H9 (cell line): ENCODE data around the gene PPM1M. TPM values are rescaled to one million over a fixed set of nuclear protein-coding genes. Genes with fewer than 3 reads are reported as not detected.
A peak's percentile ranks its signal among the peaks of the same experiment; 100 is the strongest.

Experiments
- DNase-seq: peaks from one replicate; pipeline ENCODE4 v3.0.0-alpha.2; 2017
- H2AFZ ChIP-seq: one replicate; pipeline ENCODE4 v1.6.1; 2013; ENCODE audit warnings: mild to moderate bottlenecking, low read length, control low read depth, moderate library complexity
- H2AK5ac ChIP-seq: 2 replicates; pipeline ENCODE4 v1.6.1; 2013; ENCODE audit warnings: low read length, control low read depth, mixed read lengths; ENCODE audit not compliant: insufficient read length
- H2BK120ac ChIP-seq: one replicate; pipeline ENCODE4 v1.6.1; 2013; ENCODE audit warnings: low read depth, mild to moderate bottlenecking, low read length, control low read depth, inconsistent platforms; ENCODE audit not compliant: poor library complexity, severe bottlenecking
- H2BK12ac ChIP-seq: 2 replicates; pipeline ENCODE4 v1.6.1; 2013; ENCODE audit warnings: low read length, control low read depth, mixed read lengths, low read depth; ENCODE audit not compliant: insufficient read length
- H2BK15ac ChIP-seq: 2 replicates; pipeline ENCODE4 v1.6.1; 2013; ENCODE audit warnings: low read depth, low read length, control low read depth
- H2BK20ac ChIP-seq: one replicate; pipeline ENCODE4 v1.6.1; 2013; ENCODE audit warnings: low read depth, mild to moderate bottlenecking, low read length, control low read depth, inconsistent platforms; ENCODE audit not compliant: poor library complexity, severe bottlenecking
- H2BK5ac ChIP-seq: 2 replicates; pipeline ENCODE4 v1.6.1; 2013; ENCODE audit warnings: low read length, control low read depth, mixed read lengths; ENCODE audit not compliant: insufficient read length
- H3K14ac ChIP-seq: 2 replicates; pipeline ENCODE4 v1.6.1; 2013; ENCODE audit warnings: low read length, control low read depth; ENCODE audit not compliant: insufficient read depth
- H3K18ac ChIP-seq: 2 replicates; pipeline ENCODE4 v1.6.1; 2013; ENCODE audit warnings: low read depth, mild to moderate bottlenecking, mixed read lengths, low read length, control low read depth; ENCODE audit not compliant: insufficient read length
- H3K23ac ChIP-seq: 2 replicates; pipeline ENCODE4 v1.6.1; 2013; ENCODE audit warnings: low read length, control low read depth, mixed read lengths, low read depth; ENCODE audit not compliant: insufficient read length
- H3K23me2 ChIP-seq: 2 replicates; pipeline ENCODE4 v1.6.1; 2013; ENCODE audit warnings: low read depth, mild to moderate bottlenecking, mixed read lengths, low read length, control low read depth; ENCODE audit not compliant: insufficient read length, poor library complexity, severe bottlenecking
- H3K27ac ChIP-seq: 2 replicates; pipeline ENCODE4 v1.5.1; 2013; ENCODE audit warnings: low read length, control low read depth, mixed read lengths, low read depth; ENCODE audit not compliant: insufficient read length
- H3K27me3 ChIP-seq: 2 replicates; pipeline ENCODE4 v1.6.1; 2013; ENCODE audit warnings: low read length, control low read depth, inconsistent platforms; ENCODE audit not compliant: insufficient read depth
- H3K4ac ChIP-seq: 2 replicates; pipeline ENCODE4 v1.6.1; 2013; ENCODE audit warnings: low read depth, mild to moderate bottlenecking, control low read depth, inconsistent platforms, low read length, moderate library complexity
- H3K4me1 ChIP-seq: 2 replicates; pipeline ENCODE4 v1.6.1; 2013; ENCODE audit warnings: low read length, control low read depth, inconsistent platforms; ENCODE audit not compliant: insufficient read depth
- H3K4me2 ChIP-seq: 2 replicates; pipeline ENCODE4 v1.6.1; 2013; ENCODE audit warnings: low read length, control low read depth, mixed read lengths; ENCODE audit not compliant: insufficient read length, insufficient read depth
- H3K56ac ChIP-seq: 2 replicates; pipeline ENCODE4 v1.6.1; 2013; ENCODE audit warnings: low read depth, mild to moderate bottlenecking, mixed read lengths, low read length, control low read depth; ENCODE audit not compliant: insufficient read length
- H3K79me1 ChIP-seq: 2 replicates; pipeline ENCODE4 v1.6.1; 2013; ENCODE audit warnings: low read depth, mild to moderate bottlenecking, moderate library complexity, low read length, control low read depth, inconsistent platforms; ENCODE audit not compliant: insufficient read depth, poor library complexity, severe bottlenecking
- H3K79me2 ChIP-seq: 2 replicates; pipeline ENCODE4 v1.6.1; 2013; ENCODE audit warnings: low read length, control low read depth, inconsistent platforms; ENCODE audit not compliant: insufficient read depth
- H3K9ac ChIP-seq: 2 replicates; pipeline ENCODE4 v1.6.1; 2013; ENCODE audit warnings: low read length, control low read depth, mixed read lengths; ENCODE audit not compliant: insufficient read length; ENCODE audit errors: extremely low read depth
- H3K9me3 ChIP-seq: one replicate; pipeline ENCODE4 v1.6.1; 2013; ENCODE audit warnings: low read depth, low read length, inconsistent platforms; ENCODE audit not compliant: control insufficient read depth
- H3T11ph ChIP-seq: one replicate; pipeline ENCODE4 v1.6.1; 2013; ENCODE audit warnings: mild to moderate bottlenecking, low read length, control low read depth, inconsistent platforms
- H4K20me1 ChIP-seq: one replicate; pipeline ENCODE4 v1.6.1; 2013; ENCODE audit not compliant: control insufficient read depth, insufficient read length, insufficient read depth
- H4K5ac ChIP-seq: 2 replicates; pipeline ENCODE4 v1.6.1; 2013; ENCODE audit warnings: low read depth, mild to moderate bottlenecking, mixed read lengths, low read length, control low read depth; ENCODE audit not compliant: insufficient read length
- H4K8ac ChIP-seq: replicated peaks from 2 replicates; pipeline ENCODE4 v1.6.1; 2013; ENCODE audit warnings: low read length, control low read depth, mixed read lengths, low read depth; ENCODE audit not compliant: insufficient read length
- H4K91ac ChIP-seq: 2 replicates; pipeline ENCODE4 v1.6.1; 2013; ENCODE audit warnings: low read depth, mild to moderate bottlenecking, moderate library complexity, mixed read lengths, low read length, control low read depth; ENCODE audit not compliant: insufficient read length
- H3K27ac Mint-ChIP-seq, 3 experiments: 2 replicates in 2 of 3; 3 replicates in 1 of 3; pipeline ENCODE4 v1.8.0; 2020 to 2021; ENCODE audit warnings: mixed read lengths in 3 of 3, mild to moderate bottlenecking in 1 of 3, moderate library complexity in 1 of 3
- H3K27me3 Mint-ChIP-seq: 2 replicates; pipeline ENCODE4 v1.8.0; 2021; ENCODE audit warnings: low read depth, mild to moderate bottlenecking, moderate library complexity, mixed read lengths
- H3K36me3 Mint-ChIP-seq, 3 experiments: 2 replicates in 2 of 3; 3 replicates in 1 of 3; pipeline ENCODE4 v1.8.0; 2020 to 2021; ENCODE audit warnings: low read depth in 3 of 3, mixed read lengths in 3 of 3; ENCODE audit not compliant: insufficient read depth in 1 of 3
- H3K4me1 Mint-ChIP-seq, 2 experiments: 2 replicates each; pipeline ENCODE4 v1.8.0; 2020; ENCODE audit warnings: mixed read lengths in 2 of 2
- H3K4me3 Mint-ChIP-seq, 2 experiments: 2 replicates in 1 of 2; 3 replicates in 1 of 2; pipeline ENCODE4 v1.8.0; 2020 to 2021; ENCODE audit warnings: mild to moderate bottlenecking in 2 of 2, mixed read lengths in 2 of 2, moderate library complexity in 1 of 2
- H3K9me3 Mint-ChIP-seq, 2 experiments: 2 replicates in 1 of 2; 3 replicates in 1 of 2; pipeline ENCODE4 v1.8.0; 2020; ENCODE audit warnings: mild to moderate bottlenecking in 2 of 2, mixed read lengths in 2 of 2, moderate library complexity in 1 of 2
- WGBS: extraction: QIAGEN DNeasy Blood & Tissue Kit; methylation state at CpG from one replicate; pipeline ENCODE4 v1.1.7; 2013; ENCODE audit warnings: missing lambda C conversion rate, low lambda C conversion rate, mixed read lengths; ENCODE audit not compliant: insufficient read length; ENCODE audit errors: extremely low coverage; 5-methylcytosine and 5-hydroxymethylcytosine counted together
- total RNA-seq: library from RNA; stranded (reverse); gene quantifications from 2 replicates; pipeline ENCODE4 v1.2.1, GENCODE V29; 2021
- TF ChIP-seq, protein P1 (sequence below): fragments of 200-600 bp; sonication (generic); conservative IDR thresholded peaks from 3 replicates; pipeline ENCODE4 v1.8.0; 2021; ENCODE audit warnings: antibody characterized with exemption, mild to moderate bottlenecking

Gene PPM1M
- total RNA-seq, 1 experiment from 2014 or later = 7.4 TPM

DNA sequence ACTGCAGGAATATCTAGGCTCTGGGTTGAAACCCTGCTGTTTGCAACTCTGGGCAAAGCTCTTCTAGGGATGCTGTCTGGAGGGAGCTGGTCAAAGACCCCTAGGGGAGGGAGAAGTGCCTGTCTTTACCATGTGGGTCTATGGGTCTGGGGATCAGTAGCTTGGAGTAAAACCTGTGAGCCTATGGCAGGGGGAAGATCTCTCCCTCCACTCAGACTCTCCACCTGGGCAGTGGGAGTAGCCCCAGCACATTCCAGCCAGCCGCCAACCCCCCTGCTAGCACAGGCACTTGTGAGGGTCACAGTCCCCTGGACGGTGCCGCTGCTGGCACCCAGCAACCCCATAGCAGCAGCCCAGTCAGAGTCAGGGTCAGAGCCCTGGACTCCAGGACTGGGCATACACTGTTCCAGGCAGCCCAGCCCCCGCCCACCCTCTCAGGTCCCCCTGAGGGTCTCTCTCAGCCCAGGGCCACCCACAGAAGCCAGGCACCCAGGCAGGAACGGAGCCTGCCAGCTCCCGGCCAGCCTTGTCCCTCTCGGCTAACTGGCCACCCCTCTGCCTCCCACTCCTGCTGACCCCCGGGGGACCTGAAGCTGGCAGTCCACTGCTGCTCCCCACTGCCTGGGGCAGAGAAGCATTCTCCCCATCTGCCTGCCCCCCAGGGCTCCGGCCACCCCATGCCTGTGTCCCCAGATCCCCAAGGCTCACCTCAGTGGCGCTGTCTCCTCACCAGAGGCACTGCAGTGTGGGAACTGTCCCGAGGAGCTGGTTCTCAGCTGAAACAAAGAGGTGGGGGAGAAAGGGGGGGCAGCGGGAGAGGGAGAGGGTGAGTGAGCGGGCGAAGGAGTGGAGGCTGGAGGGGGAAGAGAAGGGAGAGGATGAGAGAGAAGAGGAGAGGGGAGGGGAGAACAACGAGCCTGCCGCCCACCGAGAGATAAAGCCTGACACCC is 52.9 kb downstream of the PPM1M start:
- Histone ChIP-seq H3K18ac (no peak overlapping the region), H3K9ac (no peak overlapping the region), H3K27me3 (no peaks in the 10 kb centered on the region), H3K14ac (peak overlapping the region; percentile 6; the same call in 1 of the 2 replicates), H4K91ac (no peak overlapping the region), H3K9me3 (no peaks in the 10 kb centered on the region), H3K27ac (no peak overlapping the region), H4K20me1 (no peaks in the 10 kb centered on the region), H2AFZ (no peak overlapping the region), H2BK20ac (no peak overlapping the region), H3K23me2 (peaks cover 10% of the 10 kb centered on the region), H3K4ac (no peak overlapping the region), H4K5ac (no peak overlapping the region), H2BK120ac (no peak overlapping the region), H3T11ph (no peak overlapping the region), H4K8ac (no peak overlapping the region), H3K4me2 (peak overlapping the region; percentile 62), H2AK5ac (no peak overlapping the region), H2BK12ac (no peak overlapping the region), H3K56ac (no peak overlapping the region), H2BK15ac (no peak overlapping the region), H3K23ac (no peak overlapping the region), H3K79me2 (no peaks in the 10 kb centered on the region), H2BK5ac (no peak overlapping the region), H3K79me1 (no peaks in the 10 kb centered on the region), H3K4me1 (peaks cover 2% of the 10 kb centered on the region; the same call in 1 of the 2 replicates)
- peak; percentile 44 for DNase-seq
- H3K36me3 Mint-ChIP-seq = no peaks in the 10 kb centered on the region; a peak in 1 of 7 replicates
- H3K9me3 Mint-ChIP-seq = no peaks in the 10 kb centered on the region
- H3K27me3 Mint-ChIP-seq = peaks cover 13% of the 10 kb centered on the region
- H3K27ac Mint-ChIP-seq = peak overlapping the region in 1 of 3 experiments; percentile 57; a peak in 3 of 7 replicates
- TF ChIP-seq, protein P1, sequence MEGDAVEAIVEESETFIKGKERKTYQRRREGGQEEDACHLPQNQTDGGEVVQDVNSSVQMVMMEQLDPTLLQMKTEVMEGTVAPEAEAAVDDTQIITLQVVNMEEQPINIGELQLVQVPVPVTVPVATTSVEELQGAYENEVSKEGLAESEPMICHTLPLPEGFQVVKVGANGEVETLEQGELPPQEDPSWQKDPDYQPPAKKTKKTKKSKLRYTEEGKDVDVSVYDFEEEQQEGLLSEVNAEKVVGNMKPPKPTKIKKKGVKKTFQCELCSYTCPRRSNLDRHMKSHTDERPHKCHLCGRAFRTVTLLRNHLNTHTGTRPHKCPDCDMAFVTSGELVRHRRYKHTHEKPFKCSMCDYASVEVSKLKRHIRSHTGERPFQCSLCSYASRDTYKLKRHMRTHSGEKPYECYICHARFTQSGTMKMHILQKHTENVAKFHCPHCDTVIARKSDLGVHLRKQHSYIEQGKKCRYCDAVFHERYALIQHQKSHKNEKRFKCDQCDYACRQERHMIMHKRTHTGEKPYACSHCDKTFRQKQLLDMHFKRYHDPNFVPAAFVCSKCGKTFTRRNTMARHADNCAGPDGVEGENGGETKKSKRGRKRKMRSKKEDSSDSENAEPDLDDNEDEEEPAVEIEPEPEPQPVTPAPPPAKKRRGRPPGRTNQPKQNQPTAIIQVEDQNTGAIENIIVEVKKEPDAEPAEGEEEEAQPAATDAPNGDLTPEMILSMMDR = no peak
- peaks cover 25 to 32% of the 10 kb centered on the region in 2 experiments for H3K4me1 Mint-ChIP-seq
- peak overlapping the region; percentile 14 to 81 for H3K4me3 Mint-ChIP-seq
- no CpG with 5 or more reads among the region's 17 CpGs for WGBS
